Superior temporal gyrus (tissue), 1 donor: Measurements from ENCODE around the gene SPEF1.

Experiments used
- DNase-seq: peaks from one replicate; pipeline ENCODE4 v3.0.0-alpha.2; 2016; ENCODE audit errors: extremely low spot score

Gene SPEF1

GRCh38 chr20:3748073-3748472 lies 33.2 kb downstream of the SPEF1 start:
- DNase-seq = no peak

DNA sequence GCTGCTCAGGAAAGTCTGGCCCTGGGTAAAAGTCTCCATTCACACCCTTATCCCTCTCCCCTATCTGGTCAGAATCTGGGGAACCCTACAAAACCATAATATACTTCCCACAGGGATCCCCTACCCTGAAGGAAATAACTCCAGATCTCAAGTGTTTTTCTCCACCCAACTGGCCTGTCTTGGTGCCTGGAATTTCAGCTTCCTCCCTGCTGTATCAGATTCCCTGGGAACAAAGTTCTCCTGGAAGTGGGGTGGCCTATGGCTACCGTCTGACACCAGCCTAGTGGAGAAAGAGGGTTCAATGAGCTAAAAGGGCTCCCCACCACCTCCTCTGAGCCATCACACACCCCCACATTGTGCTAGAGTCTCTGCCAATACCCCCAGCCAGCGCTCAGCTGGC lies 33.8 kb downstream of the SPEF1 start:
- DNase-seq = no peak

- DNase-seq = no peak
Measured at GRCh38 chr20:3745686-3746173, 35.5 kb downstream of the SPEF1 start.

- no peak for DNase-seq
Measured at GRCh38 chr20:3744806-3745685, 36.2 kb downstream of the SPEF1 start.

DNA sequence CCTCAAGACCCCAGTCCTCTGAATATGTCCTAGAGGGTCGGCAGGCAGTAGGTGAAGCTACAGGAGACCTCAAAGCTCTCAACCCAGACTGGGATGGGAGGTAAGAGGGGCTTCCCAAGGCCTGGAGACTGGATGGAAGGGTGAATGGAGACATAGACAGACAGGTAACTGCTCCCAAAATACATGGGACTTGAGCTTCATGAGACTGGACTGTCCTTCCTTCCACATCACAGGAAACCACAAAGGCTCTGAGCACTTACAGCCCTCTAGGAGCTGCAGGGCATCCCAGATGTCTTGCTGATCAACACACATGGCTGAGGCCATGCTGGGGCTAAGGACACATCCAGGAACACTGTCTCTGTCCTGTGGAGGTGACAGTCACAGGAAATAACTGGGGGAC lies 37.2 kb downstream of the SPEF1 start:
- no peak for DNase-seq

DNA sequence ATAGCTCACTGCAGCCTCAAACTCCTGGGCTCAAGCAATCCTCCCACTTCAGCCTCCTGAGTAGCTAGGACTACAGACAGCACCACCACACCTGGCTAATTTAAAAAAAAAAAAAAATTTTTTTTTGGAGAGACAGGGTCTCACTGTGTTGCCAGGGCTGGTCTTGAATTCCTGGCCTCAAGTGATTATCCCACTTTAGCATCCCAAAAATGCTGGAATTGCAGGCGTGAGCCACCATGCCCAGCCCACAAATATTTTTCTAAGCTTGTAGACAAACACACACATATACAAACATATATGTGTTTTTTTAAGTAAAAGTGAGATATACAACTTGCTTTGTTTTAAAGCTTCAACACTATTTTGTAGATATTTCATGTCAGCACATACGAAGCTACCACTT lies 38.0 kb downstream of the SPEF1 start:
- no peak for DNase-seq

GRCh38 chr20:3741836-3742458 lies 39.3 kb downstream of the SPEF1 start:
- DNase-seq = no peak

GRCh38 chr20:3740615-3741301 lies 40.5 kb downstream of the SPEF1 start:
- DNase-seq = no peak

DNA sequence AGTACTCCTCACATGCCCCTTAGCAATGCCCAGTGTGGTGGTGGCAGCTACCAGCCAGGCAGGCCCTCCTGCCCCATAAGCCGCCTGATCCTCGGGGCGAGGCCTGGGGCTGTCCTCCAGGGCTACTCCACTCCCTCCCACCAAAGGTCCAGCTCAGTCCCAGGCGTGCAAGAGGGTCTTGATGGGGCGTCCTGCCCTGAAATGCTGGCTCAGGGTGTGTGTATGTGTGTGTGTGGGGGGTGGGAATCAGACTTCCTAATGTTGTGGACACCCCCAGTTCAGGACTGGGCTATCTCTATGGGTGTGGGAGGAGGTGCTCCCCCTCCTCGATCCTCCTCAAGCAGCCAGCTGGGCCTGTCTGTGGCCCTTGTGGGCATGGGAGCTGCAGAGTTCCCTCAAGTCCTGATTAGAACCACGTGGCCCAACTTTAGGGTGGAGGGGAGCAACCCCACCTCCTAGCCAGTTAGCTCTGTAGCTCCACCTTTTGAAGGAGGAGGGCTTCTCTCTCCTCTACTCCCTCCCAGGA lies 41.3 kb downstream of the SPEF1 start:
- DNase-seq = no peak

GRCh38 chr20:3739054-3739925 lies 42.0 kb downstream of the SPEF1 start:
- DNase-seq = no peak

DNA sequence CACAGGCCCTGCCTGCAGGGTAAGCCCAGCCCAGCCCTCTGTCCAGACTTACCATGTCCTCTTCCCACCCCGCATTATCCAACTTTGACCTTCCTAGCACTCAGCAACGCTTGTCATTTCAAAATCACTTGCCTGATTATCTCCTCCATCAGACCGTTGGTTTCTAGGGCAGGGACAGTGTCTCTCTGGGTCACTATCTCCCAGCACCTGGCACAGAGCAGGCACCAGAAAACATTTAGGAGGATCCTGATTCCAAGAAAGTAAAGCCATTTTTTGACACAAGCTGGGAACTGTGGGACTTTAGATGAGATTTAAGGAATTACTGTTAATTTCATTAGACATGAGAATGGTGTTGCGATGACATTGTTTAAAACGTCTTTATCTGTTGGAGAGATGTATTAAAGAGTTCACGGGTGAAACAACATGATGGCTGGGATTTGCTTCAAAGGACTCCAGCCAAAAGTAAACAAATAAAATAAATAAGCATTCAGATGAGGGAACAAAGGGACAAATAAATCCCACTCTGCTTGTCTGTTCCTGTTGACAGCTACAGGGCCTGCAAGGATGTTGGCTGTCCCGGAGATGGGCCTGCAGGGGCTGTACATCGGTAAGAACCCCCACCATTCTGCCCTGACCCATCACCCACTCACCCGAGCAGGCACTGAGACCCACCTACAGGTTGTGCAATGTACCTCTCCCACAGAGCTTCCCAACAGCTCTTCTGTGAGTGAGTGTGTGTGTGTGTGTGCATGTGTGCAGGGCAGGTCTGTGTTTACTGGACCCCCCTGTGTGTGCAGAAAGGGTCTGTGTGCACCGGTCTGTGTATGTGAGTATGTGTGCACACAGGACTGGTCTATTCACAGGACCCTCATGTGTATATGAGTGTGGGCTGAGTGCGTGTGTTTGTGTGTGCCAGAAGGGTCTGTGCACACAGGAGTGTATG lies 42.9 kb downstream of the SPEF1 start:
- DNase-seq = no peak

- no peak for DNase-seq
Measured at GRCh38 chr20:3735768-3736167, 45.5 kb downstream of the SPEF1 start.

DNA sequence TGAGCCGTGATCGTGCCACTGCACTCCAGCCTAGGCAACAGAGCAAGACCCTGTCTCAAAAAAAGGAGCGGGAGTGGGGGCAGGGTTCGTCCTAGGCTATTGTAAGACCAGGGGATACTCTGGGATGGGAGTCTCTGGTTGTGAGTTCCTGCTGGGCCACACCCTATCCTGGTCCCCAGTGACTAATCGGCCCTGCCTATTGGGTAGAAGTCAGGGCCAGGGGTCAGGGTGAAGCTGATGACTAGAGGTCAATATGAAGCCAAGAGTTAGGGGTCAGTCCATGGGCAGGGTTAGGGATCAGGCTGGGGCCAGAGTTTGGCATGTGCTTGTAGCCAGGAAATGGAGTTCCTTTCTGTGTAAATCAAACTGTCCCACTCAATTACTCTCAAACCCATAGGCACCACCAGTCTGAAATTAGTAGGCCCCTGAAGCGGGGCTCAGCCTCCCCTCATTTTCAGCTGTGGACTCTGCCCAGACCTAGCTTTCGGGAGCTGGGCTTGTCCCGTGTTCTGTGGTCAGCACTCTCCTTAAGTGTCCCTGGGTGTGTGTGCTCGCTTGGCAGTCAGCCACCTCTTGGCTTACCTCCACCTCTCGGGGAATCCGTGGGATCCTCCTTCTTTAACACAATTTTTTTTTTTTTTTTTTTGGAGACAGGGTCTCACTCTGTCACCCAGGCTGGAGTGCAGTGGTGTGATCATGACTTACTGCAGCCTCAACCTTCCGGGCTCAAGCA lies 47.0 kb downstream of the SPEF1 start:
- DNase-seq = no peak

DNA sequence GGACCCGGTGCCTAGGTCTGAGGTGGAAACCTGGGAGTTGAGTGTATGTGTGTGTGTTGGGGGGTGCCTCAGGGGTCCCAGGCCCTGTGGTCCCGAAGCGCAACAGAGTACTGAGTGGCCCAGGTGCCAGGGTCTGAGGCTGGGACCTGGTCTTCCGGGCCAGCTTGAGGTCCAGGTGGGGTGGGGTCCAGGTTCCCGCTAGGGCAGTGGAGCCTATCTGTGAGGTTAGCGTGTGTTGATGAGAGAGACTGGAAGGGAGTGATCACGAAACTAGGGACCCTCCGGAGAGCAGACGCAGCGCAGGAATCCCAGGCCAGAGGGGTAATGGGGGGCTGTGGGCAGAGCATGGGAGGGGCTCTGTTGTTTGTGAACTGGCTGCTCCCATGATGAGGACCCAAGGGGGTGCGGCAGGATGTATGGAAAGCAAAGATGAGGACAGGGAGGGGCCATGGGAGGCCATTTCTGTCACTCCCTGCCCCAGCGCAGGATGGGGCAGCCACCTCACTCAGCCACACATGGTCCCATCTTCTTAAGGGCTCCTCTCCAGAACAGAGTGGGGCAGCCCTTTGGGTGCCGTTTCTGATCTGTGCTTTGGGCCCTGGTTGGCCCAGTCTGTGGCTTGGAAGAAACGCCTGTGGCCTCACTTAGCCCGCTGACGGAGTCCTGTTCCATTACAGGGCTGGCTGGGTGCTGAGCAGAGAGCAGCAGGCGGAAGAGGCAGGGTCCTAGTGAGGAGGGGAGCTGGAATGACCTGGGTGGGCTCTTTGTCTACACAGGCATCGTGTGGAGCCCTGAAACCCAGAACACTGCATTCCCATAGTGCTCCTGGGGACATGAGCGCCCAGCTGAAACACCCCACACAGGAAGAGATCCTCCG lies 47.9 kb downstream of the SPEF1 start:
- no peak for DNase-seq

DNA sequence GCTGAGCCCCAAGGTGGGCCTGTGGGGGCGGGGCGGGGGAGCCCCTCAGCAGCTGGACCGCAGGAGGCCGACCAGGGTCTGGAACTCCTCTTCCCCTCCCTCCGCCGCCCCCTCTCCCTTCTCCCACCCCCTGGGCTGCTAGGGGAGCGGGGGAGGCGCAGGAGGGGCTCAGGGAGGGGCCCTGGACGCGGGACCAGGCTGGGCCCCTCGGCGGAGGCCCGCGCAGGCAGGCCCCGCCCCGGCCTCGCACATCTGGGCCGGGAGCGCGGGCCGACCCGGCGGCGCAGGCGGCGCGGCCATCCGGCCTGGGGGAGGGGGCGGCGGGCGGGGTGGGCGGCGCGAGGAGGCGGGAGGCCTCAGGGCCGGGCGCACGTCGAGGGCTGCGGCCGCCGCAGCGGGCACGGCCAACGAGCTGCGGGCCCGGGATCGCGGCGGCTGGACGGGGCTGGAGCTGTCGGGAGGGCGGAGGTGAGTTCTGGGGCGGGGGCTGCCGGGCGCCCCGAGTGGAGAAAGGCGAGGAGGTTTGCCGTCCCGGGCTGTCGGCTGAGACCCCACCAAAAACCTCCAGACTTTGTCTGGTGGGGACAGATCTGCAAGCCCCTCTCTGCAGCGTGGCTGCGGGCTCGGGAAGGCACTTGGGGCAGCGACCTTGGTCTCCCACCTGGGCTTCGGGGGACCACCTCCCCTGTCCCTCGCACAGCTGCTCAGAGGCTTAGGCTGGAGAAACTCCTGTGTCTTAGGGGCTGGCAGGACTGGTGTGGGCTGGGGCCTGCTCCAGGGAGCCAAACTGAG lies 48.7 kb downstream of the SPEF1 start, which contains the start of gene HSPA12B:
TSS of gene HSPA12B (plus strand) at position 359 of the 792 bp plus-strand sequence. CDS start 5,990 bp downstream, outside the sequence.
- no peak for DNase-seq

DNA sequence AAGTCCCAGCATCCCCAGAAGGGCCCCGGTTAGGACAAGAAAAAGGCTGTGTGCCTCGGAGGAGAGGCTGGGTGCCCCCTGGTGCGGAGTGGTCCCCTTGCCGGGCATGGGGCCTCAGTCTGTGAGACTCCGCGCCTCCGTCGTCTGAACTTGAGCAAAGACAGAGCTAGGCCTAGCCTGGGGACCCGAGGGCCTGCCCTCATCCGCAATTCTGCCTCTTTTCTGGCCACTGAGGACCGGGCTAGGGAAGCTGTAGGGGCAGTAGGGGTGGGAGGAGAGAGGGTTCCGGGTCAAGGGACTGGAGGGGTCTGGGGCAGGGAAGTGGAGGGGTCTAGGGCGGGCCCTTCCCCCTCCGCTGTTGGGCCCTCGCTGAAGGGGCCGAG lies 49.3 kb downstream of the SPEF1 start:
- DNase-seq = no peak
